Glutamatergic neuron (in vitro differentiated cells): Measurements from ENCODE around the gene CFAP92. TPM values are rescaled to one million over a fixed set of nuclear protein-coding genes. Genes with fewer than 3 reads are reported as not detected.

Experiments
- DNase-seq: peaks from one replicate; pipeline ENCODE4 v3.0.0; 2022
- H3K27ac Mint-ChIP-seq: one replicate; pipeline ENCODE4 v1.8.0; 2020; ENCODE audit warnings: mild to moderate bottlenecking, mixed read lengths, inconsistent platforms; ENCODE audit not compliant: unreplicated experiment
- H3K27me3 Mint-ChIP-seq: one replicate; pipeline ENCODE4 v1.8.0; 2020; ENCODE audit warnings: mild to moderate bottlenecking, moderate library complexity, mixed read lengths, inconsistent platforms; ENCODE audit not compliant: unreplicated experiment
- H3K36me3 Mint-ChIP-seq: one replicate; pipeline ENCODE4 v1.8.0; 2020; ENCODE audit warnings: mild to moderate bottlenecking, mixed read lengths, inconsistent platforms; ENCODE audit not compliant: unreplicated experiment
- H3K4me1 Mint-ChIP-seq: one replicate; pipeline ENCODE4 v1.8.0; 2020; ENCODE audit warnings: mild to moderate bottlenecking, low read depth, mixed read lengths, inconsistent platforms; ENCODE audit not compliant: unreplicated experiment
- H3K4me3 Mint-ChIP-seq: one replicate; pipeline ENCODE4 v1.8.0; 2020; ENCODE audit warnings: mild to moderate bottlenecking, mixed read lengths, inconsistent platforms; ENCODE audit not compliant: unreplicated experiment
- H3K9me3 Mint-ChIP-seq: one replicate; pipeline ENCODE4 v1.8.0; 2020; ENCODE audit warnings: mild to moderate bottlenecking, moderate library complexity, mixed read lengths, inconsistent platforms; ENCODE audit not compliant: unreplicated experiment
- total RNA-seq: library from RNA; stranded (reverse); fragmentation: NEBNext Ultra II Directional; extraction: Animal tissue kit (Norgen Biotek cat#: 25700); gene quantifications from one replicate; pipeline ENCODE4 v1.2.1, GENCODE V29; 2021; ENCODE audit not compliant: unreplicated experiment
- TF ChIP-seq, protein P1 (sequence below): fragments of 200-600 bp; sonication (generic); IDR thresholded peaks from one replicate; pipeline ENCODE4 v1.5.0; 2021; ENCODE audit not compliant: partially characterized antibody, unreplicated experiment

Gene CFAP92
- total RNA-seq, 1 donor from 2014 or later = 0.15 TPM

DNA sequence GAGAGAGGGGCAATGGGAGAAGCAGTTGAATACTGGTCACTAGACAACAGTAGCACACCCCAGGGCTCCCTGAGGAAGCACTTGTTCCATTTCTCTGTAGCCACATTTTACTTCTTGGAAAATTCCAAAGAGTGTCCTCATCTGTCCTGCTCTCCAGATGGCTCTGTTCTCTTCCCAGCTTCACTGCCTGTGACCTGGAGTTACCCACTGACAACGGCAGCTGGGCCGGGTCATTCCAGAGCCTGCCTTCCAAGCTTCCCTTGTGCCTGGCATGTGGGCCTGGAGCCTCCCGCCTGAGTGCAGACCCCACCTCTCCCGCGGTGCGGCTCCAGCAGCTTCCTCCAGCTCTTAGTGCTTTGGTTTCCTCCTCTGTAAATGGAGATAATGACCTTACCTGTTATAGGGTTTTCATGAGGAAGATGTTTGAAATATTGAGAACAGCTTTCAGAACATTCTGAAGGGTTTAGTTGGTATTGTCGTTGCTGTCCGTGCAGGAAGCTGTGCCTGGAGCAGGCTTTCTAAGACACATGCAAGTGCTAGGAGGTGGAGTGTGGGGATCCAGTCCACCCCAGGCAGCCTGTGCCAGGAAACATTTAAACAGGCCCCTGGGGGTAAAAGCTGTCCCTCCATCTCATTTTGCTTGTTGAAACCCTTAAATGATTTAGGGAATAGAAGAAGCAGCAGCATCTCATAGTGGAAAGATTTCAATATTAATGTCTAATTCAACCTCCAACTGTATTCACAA lies 32.0 kb upstream of the CFAP92 start:
- peaks cover 8% of the 10 kb centered on the region for H3K27me3 Mint-ChIP-seq
- no peaks in the 10 kb centered on the region for H3K4me1 Mint-ChIP-seq
- no peak for DNase-seq
- no peak overlapping the region for H3K4me3 Mint-ChIP-seq
- H3K27ac Mint-ChIP-seq = no peak overlapping the region
- no peaks in the 10 kb centered on the region for H3K36me3 Mint-ChIP-seq
- H3K9me3 Mint-ChIP-seq = peaks cover 3% of the 10 kb centered on the region
- TF ChIP-seq, protein P1, sequence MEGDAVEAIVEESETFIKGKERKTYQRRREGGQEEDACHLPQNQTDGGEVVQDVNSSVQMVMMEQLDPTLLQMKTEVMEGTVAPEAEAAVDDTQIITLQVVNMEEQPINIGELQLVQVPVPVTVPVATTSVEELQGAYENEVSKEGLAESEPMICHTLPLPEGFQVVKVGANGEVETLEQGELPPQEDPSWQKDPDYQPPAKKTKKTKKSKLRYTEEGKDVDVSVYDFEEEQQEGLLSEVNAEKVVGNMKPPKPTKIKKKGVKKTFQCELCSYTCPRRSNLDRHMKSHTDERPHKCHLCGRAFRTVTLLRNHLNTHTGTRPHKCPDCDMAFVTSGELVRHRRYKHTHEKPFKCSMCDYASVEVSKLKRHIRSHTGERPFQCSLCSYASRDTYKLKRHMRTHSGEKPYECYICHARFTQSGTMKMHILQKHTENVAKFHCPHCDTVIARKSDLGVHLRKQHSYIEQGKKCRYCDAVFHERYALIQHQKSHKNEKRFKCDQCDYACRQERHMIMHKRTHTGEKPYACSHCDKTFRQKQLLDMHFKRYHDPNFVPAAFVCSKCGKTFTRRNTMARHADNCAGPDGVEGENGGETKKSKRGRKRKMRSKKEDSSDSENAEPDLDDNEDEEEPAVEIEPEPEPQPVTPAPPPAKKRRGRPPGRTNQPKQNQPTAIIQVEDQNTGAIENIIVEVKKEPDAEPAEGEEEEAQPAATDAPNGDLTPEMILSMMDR = no peak

- TF ChIP-seq, protein P1 = no peak
- H3K27me3 Mint-ChIP-seq = peaks cover 8% of the 10 kb centered on the region
- H3K27ac Mint-ChIP-seq = no peak overlapping the region
These were observed 31.2 kb upstream of the CFAP92 start for GRCh38 chr3:129025108-129025507.

DNA sequence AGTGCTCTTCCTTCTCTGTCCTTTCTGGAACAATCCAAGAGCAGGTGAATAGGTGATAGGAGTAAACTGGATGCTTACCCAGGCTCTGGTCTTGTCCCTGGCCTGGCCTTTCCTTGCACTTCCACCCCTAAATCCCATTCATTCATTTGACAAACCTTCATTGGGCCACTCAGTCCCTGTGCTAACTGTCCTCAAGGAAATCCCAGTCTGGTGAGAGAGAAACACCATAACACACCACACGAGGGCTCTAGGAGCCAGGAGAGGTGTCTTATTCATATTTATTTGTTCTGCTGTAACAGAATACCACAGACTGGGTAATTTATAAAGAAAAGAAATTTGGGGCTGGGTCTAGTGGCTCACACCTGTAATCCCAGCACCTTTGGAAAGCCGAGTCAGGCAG lies 30.0 kb upstream of the CFAP92 start:
- H3K36me3 Mint-ChIP-seq = no peaks in the 10 kb centered on the region
- peaks cover 3% of the 10 kb centered on the region for H3K9me3 Mint-ChIP-seq
- H3K27me3 Mint-ChIP-seq = peaks cover 8% of the 10 kb centered on the region
- no peak overlapping the region for H3K4me3 Mint-ChIP-seq
- TF ChIP-seq, protein P1 = no peak
- no peak overlapping the region for H3K27ac Mint-ChIP-seq
- peaks cover 3% of the 10 kb centered on the region for H3K4me1 Mint-ChIP-seq
- DNase-seq = no peak

More at GRCh38 chr3:129025108-129025507, 31.2 kb upstream of the CFAP92 start:
- H3K4me1 Mint-ChIP-seq = no peaks in the 10 kb centered on the region
- H3K9me3 Mint-ChIP-seq = peaks cover 3% of the 10 kb centered on the region
- H3K36me3 Mint-ChIP-seq = no peaks in the 10 kb centered on the region
- H3K4me3 Mint-ChIP-seq = no peak overlapping the region
- DNase-seq = no peak

GRCh38 chr3:129023008-129023358 lies 29.1 kb upstream of the CFAP92 start:
- H3K27me3 Mint-ChIP-seq = peaks cover 8% of the 10 kb centered on the region
- no peaks in the 10 kb centered on the region for H3K36me3 Mint-ChIP-seq
- H3K27ac Mint-ChIP-seq = no peak overlapping the region
- H3K4me1 Mint-ChIP-seq = peaks cover 7% of the 10 kb centered on the region
- no peak for DNase-seq
- TF ChIP-seq, protein P1 = no peak
- no peaks in the 10 kb centered on the region for H3K9me3 Mint-ChIP-seq
- H3K4me3 Mint-ChIP-seq = no peak overlapping the region
